GM19463 (cell line): ENCODE measurements around the gene ACTA1.
A peak's percentile ranks its signal among the peaks of the same experiment; 100 is the strongest.
"Not testable (repeated sequence)": the region's sequence is repeated elsewhere in the genome, so short reads cannot be mapped to it uniquely, and the experiment has no call there.

Experiments used
- ATAC-seq: cut with Tn5 transposase; IDR thresholded peaks from one replicate; pipeline ENCODE4 v1.9.1; 2021; ENCODE audit warnings: mild to moderate bottlenecking, moderate library complexity; ENCODE audit not compliant: unreplicated experiment

The ACTA1 gene

DNA sequence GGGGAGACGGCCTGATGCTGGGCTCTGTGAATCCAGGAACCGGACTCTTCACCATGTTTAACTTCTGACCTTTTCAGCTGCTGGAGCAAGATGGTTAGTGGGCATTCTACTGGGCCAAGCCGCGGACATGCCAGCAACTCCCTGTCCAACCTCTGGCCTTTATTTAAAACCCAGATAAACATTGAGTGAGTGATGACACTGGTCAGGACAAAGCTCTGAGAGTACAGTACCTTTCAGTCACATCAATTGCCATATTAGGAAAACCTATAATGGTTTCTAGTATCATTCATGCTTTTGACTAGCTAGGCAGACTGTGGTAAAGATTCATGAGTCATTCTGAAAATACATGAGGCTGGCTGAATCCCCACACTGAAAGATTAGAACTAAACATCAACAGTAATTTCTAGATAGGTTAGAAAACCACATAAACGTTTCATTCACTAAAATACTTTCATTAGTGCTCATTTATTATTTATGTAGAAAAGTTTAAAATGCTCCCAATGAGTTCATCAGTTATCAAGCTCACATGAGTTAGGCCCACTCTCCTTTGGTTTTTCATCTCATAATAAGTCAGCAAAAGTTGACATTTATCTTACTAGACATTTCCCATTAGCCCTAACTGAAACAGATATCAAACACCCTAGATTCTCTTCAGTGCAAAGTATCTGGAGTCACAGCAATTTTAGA is 7.1 kb upstream of the ACTA1 start:
- ATAC-seq = peak; percentile 94

GRCh38 chr1:229438021-229438420 is 4.1 kb upstream of the ACTA1 start:
- no peak for ATAC-seq

DNA sequence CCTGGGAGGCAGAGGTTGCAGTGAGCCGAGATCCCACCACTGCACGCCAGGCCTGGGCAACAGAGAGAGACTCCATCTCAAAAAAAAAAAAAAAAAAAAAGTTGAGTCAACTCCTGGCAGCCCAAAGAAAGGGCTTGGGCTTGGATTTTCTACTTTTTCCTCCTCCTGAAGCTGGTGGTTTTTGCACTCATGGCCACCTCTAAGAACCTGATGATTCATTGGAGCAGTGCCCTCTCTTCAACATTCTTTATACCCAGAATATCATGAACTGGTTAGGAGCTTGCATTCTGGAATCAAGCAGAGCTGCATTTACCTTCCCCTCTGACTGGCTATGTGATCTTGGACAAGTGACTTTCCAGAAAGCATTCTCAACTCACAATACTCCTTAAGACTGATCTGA is 3.5 kb upstream of the ACTA1 start:
- ATAC-seq = no peak

DNA sequence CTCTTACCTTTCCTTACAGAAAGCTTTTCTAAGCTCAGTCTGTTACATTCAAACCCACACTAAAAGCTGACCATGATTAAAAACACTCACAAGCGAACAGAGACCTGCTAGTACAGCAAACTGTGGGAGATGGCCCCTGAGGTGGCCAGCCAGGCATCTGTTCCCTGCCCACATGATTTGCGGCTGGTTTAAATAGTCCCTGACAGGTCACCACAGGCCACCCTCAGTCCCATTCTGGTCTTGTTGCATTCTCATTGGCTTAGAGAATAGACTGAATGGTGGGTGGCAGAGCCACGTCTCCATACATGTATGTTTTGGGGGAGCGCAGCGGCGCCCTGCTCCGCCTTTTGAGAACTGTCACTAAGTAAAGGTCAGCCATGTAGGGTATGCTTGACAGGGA is 2.3 kb upstream of the ACTA1 start:
- no peak for ATAC-seq

DNA sequence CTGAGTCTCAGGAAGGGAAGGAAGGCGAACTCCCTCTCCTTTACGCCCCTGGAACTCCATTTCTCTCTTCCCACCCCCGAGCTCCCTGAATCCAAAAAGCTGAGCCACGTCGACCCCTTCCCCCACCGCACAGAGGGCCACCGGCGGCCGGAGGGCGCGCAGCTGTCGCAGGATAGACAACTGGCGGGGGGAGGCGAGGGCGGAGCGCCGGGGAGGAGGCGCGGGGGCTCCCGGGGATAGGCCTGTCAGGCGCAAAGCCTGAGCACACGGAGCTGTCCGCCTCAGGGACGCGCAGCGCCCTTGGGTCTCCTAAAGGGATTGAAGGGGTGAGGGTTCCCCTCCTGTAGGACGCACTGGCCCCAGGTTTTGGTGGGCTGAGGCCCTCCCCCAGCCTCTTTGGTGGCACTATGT is 752 bp upstream of the ACTA1 start:
- ATAC-seq = no peak

DNA sequence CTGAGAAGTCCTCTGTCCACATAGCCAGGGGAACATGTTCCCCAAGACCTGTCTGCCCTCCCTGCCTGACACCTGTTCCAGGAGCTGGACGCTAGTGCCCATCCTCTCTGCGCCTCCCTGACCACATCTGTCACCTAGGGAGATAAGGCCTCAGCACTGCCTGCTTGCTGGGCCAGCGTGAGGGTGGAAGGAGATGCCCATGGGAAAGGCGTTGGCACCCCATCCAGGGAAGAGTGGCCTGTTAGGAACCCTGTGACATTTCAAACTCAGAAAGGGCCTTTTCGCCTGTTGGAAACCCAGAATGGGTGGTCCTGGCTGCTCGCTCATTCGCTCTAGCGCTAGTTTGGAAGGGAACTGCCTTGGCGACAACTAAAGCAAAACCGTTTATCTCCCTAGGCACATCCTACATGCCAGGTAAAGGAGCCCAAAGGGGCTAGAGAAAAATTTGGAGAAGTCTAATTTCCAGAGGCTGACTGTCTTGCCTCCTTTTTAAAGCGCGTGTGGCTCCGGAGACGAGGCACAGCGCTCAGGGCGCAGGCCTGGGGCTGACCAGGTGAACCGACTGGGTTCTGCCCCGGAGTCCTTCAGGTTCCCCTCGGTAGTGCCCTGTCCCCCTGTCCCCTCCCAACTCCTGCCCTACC is 410 bp downstream of the ACTA1 start:
- no peak for ATAC-seq

DNA sequence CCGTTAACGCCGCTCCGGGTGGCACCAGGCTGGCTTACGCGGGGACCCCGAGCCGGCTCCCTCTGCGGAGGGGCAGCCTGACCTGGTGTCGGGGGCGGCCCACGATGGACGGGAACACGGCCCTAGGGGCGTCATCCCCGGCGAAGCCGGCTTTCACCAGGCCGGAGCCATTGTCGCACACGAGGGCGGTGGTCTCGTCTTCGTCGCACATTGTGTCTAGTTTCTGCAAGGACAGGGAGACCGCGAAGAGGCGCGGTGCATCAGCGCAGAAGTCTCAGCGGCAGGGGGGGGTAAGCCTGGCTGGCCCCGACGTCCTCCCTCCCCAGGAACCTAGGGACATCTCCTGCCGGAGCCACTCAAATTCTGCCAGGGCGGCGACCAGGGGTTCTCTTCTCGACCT is 989 bp downstream of the ACTA1 start:
- ATAC-seq = no peak

DNA sequence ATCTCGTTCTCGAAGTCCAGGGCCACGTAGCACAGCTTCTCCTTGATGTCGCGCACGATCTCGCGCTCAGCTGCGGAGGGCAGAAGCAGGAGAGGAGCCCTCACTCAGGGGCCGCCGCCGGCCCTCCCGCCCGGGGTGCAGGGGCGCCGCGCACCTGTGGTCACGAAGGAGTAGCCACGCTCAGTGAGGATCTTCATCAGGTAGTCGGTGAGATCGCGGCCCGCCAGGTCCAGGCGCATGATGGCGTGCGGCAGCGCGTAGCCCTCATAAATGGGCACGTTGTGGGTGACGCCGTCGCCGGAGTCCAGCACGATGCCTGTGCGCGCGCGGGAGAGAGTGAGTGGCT is 1.8 kb downstream of the ACTA1 start:
- no peak for ATAC-seq

DNA sequence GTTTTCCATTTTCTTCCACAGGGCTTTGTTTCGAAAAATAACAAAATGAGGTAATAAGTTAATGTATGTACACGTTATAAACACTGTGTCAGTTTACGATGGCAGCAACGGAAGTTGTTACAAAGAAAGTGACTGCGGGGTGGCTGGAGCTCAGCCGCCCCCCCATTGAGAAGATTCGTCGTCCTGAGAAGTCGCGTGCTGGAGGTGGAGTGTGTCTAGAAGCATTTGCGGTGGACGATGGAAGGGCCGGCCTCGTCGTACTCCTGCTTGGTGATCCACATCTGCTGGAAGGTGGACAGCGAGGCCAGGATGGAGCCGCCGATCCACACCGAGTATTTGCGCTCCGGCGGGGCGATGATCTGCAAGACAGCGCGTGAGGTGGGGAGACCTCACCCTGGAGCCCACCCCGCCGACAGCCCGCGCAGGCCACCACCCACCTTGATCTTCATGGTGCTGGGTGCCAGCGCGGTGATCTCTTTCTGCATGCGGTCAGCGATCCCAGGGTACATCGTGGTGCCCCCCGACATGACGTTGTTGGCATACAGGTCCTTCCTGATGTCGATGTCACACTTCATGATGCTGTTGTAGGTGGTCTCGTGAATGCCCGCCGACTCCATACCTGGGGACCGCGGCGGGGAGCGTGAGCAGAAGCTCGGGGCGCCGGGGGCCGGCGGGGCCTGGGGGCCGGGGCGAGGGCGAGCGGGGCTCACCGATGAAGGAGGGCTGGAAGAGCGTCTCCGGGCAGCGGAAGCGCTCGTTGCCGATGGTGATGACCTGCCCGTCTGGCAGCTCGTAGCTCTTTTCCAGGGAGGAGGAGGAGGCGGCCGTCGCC is 2.4 kb downstream of the ACTA1 start:
- ATAC-seq = no peak

GRCh38 chr1:229430761-229431283 is 3.1 kb downstream of the ACTA1 start:
- ATAC-seq = no peak

DNA sequence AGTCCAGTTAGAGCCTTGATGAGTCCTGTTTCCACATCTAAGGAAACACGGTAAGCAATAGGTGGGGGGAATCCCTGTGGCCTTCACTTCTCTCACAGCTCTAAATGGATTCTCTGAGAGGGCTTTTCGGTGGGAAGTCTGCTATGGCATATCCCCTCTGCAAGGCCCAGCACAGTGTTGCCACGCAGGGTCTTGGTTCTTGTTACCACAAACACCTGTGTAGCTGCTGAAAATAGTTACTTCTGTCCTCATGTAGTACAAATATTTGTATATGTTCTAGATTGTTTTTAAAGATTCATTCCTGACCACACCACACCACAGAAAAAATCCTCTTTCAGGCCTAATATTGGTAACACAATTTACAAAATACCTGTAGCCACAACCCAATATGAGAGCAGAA is 5.6 kb downstream of the ACTA1 start:
- ATAC-seq = no peak

- no peak for ATAC-seq
Observed at GRCh38 chr1:229427572-229427971, 6.3 kb downstream of the ACTA1 start.

GRCh38 chr1:229425564-229426159 is 8.2 kb downstream of the ACTA1 start:
- ATAC-seq = no peak

DNA sequence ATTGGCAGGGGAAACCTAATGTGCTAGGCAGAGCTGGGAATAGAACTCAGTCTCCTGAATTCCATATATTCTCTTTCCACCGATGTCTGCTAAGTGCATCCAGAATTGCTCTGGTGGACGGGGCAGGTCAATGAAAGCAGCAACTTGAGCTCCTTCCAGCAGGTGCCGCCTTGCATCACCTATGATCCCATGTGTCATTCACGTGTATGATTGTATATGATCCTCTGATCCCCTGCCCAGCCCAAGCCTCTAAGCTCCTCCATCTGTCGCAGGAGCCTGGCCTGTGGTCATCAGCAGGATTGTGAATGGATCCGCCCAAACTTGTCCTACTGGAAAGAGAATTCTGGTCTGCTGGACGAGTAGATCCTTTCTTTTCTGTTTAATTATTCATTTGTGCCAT is 13.1 kb downstream of the ACTA1 start:
- ATAC-seq = no peak

- ATAC-seq = no peak
Observed at GRCh38 chr1:229420224-229420623, 13.7 kb downstream of the ACTA1 start.

GRCh38 chr1:229418586-229418985 is 15.3 kb downstream of the ACTA1 start:
- ATAC-seq = not testable (repeated sequence)

GRCh38 chr1:229412810-229413209 is 21.1 kb downstream of the ACTA1 start:
- ATAC-seq = not testable (repeated sequence)

DNA sequence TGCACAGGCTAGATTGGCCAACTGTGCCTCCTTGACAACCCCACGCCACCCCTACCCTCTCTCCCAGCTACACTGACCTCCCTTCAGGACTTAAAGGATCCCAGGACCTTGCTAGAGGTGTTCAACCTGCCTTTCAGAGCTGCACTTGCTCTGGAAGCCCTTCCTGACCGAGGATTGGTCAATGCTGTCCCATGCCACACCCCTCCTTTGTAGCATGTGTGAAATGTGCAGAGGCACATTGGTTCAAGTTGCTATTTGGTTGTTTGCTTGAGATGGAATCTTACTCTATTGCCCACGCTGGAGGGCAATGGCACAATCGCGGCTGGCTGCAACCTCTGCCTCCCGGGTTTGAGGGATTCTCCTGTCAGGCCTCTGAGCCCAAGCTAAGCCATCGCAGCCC is 21.8 kb downstream of the ACTA1 start:
- ATAC-seq = no peak

DNA sequence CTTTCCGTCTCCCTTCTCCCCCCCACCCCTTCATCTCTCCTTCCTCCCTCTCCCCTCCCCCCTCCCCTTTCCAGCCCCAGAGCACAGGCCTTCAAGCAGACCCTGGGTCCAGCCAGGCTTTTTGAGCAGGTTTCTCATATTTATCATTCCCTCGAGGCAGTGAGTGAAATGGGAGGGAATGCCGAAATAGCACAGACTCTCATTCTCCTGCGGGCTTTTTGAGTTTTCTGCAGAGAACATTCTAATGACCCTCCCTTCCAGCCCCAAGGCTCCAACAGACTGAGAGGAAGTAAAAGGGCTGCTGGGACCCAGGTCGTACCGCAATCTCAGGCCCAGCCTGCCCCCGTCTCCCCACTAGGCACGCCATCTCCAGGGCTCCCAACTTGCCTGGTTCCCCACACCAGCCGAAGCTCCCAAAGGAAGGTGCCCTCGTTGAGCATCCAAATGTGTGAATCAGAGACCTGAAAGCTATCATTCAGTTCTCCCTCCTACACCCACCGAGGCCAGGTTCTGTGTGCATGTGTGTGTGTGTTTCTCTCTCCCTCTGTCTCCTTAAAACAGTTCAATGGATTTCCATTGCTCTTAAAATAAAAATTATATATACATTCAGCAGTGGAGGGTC is 22.3 kb downstream of the ACTA1 start:
- ATAC-seq = no peak

DNA sequence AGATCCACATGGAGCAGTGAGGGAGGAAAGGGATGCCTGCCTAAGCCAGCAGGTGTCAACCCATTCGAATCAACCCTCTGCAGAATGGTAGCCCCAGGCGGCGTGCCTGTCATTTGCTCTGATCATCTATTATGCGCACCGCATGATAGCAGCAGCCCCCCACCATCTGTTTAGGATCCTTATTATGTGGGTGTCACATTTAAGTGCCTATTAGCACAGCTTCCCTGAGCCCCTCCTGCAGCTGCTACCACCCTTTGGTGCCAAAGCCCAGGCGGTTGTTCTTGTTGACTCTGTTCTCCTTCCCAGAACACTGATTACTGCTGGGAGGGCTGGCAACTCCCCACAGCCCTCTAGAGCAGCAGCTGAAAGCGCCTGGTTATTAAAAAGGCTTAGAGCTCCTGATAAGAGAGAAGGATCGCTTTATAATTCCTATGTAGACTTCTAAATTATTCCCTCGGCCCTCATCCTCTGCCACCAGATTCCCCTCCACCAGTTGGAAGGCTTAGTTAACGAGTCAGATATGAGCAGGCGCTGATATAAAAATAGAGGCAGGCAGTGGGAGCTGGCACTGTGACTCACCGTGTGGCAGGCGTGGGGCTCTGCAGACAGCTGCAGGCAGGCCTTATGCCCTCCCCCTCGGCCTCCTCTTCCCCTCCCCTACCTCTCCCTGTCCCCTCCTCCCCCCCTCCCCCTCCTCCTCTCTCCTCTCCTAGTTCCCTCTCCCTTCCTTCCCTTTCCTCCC is 23.0 kb downstream of the ACTA1 start:
- no peak for ATAC-seq
